Measurements from ENCODE around the gene CT47A1.

DNA sequence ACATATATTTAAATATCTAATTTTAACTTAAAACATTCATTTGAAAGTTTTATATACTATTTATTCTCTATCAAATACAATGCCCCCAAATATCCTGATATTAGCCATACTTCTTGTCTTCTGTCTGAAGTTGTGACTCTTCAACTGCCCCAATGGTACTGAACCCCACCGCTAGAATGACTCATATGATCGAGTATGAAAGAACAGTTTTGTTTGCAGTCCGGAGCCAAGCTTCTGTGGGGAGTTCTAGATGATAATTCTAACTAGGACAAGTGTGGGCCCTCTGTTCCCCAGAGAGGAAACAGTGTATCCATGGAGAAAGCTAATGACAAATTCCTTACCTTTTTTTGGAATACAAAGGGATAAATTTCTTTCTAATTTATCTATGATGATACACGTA lies 24.7 kb upstream of the CT47A1 start:
- TF ChIP-seq, protein P1, sequence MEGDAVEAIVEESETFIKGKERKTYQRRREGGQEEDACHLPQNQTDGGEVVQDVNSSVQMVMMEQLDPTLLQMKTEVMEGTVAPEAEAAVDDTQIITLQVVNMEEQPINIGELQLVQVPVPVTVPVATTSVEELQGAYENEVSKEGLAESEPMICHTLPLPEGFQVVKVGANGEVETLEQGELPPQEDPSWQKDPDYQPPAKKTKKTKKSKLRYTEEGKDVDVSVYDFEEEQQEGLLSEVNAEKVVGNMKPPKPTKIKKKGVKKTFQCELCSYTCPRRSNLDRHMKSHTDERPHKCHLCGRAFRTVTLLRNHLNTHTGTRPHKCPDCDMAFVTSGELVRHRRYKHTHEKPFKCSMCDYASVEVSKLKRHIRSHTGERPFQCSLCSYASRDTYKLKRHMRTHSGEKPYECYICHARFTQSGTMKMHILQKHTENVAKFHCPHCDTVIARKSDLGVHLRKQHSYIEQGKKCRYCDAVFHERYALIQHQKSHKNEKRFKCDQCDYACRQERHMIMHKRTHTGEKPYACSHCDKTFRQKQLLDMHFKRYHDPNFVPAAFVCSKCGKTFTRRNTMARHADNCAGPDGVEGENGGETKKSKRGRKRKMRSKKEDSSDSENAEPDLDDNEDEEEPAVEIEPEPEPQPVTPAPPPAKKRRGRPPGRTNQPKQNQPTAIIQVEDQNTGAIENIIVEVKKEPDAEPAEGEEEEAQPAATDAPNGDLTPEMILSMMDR (IDR thresholded peaks at IDR 0.05): no peak
- TF ChIP-seq POLR2A (IDR thresholded peaks at IDR 0.05): no peak

All from Peyer's patch (tissue), 4 donors.